ENCODE data around the gene MBNL2. TPM values are rescaled to one million over a fixed set of nuclear protein-coding genes. Genes with fewer than 3 reads are reported as not detected.

The MBNL2 gene
- total and polyA plus RNA-seq, 2 of the 4 experiments (the other 2 are of a cell fraction), result 26.9 to 103 TPM

GRCh38 chr13:97282705-97283104 is 60.6 kb downstream of the MBNL2 start:
- H2AK5ac ChIP-seq (ENCODE audit: low read depth, low read length), result peak overlapping the region; percentile 61; the same call in 1 of the 2 replicates
- H3K27ac ChIP-seq (ENCODE audit: insufficient read depth, low read length), result no peak overlapping the region
- H2BK15ac ChIP-seq (ENCODE audit: low read depth, low read length), result no peak overlapping the region
- H2BK5ac ChIP-seq (ENCODE audit: low read depth, low read length, poor library complexity, severe bottlenecking), result no peak overlapping the region
- WGBS, 2 experiments (ENCODE audit: extremely low coverage in 2 of 2, insufficient read length in 1 of 2), result 86% methylated on average over 4 of the region's 4 CpGs; no CpG with 5 or more reads in 1 of the 2 experiments
- no peak overlapping the region for H3K4me2 ChIP-seq (ENCODE audit: low read depth, low read length)
- peak overlapping the region; percentile 40; the same call in 1 of the 2 replicates for H3K4ac ChIP-seq (ENCODE audit: low read depth, low read length)
- no peaks in the 10 kb centered on the region for H3K27me3 ChIP-seq (ENCODE audit: control insufficient read depth, insufficient read depth, low read length)
- no peak overlapping the region for H4K5ac ChIP-seq (ENCODE audit: low read depth, low read length)
- H4K91ac ChIP-seq (ENCODE audit: insufficient read depth, low read depth, low read length), result no peak overlapping the region
- H3K4me3 ChIP-seq (ENCODE audit: insufficient read depth, low read depth, low read length), result no peak overlapping the region
- BruUV-seq (replicated peaks), result no TSS peak
- H2AFZ ChIP-seq (replicated peaks; ENCODE audit: low read length, poor library complexity), result no peak overlapping the region
- no peak for ATAC-seq (ENCODE audit: low read depth)
- H3K56ac ChIP-seq (ENCODE audit: extremely low read depth, insufficient read depth, low read length), result no peak overlapping the region
- peaks cover 7% of the 10 kb centered on the region; the same call in 1 of the 2 replicates for H3K36me3 ChIP-seq (ENCODE audit: control insufficient read depth, insufficient read depth, low read length)
- peak overlapping the region; percentile 20; the same call in 1 of the 2 replicates for H2BK120ac ChIP-seq (ENCODE audit: low read depth, low read length)
- H4K20me1 ChIP-seq (ENCODE audit: insufficient read depth, low read length), result peaks cover 65% of the 10 kb centered on the region
- H3K9me1 ChIP-seq (ENCODE audit: insufficient read depth, low read length), result peaks cover 41% of the 10 kb centered on the region
- peaks cover 40 to 79% of the 10 kb centered on the region in 2 experiments for H3K79me1 ChIP-seq (ENCODE audit: low read depth in 1 of 2, low read length in 2 of 2)
- no peak overlapping the region for H3K9ac ChIP-seq (ENCODE audit: low read depth, low read length)
- DNase-seq, result no peak
- peak overlapping the region; percentile 17 for H3K14ac ChIP-seq (replicated peaks; ENCODE audit: low read depth, low read length)
- no peak overlapping the region for H3K18ac ChIP-seq (ENCODE audit: low read depth, low read length)
- TF ChIP-seq RAD21 (IDR thresholded peaks at IDR 0.05; ENCODE audit: low read length), result no peak
- TF ChIP-seq RFX5 (IDR thresholded peaks at IDR 0.05; ENCODE audit: low read depth, low read length), result no peak
- TF ChIP-seq CHD1 (IDR thresholded peaks at IDR 0.05; ENCODE audit: low read depth, low read length), result no peak
- no peak for TF ChIP-seq RCOR1 (IDR thresholded peaks at IDR 0.05; ENCODE audit: insufficient replicate concordance, low read length)
- H2AK9ac ChIP-seq (replicated peaks; ENCODE audit: low read depth, low read length, poor library complexity), result peak overlapping the region; percentile 23
- in situ Hi-C loops (cut with MboI; ENCODE audit: low sequenced_read_pairs) (no loop called here), intact Hi-C loops (cut with micrococcal nuclease) (no loop called here), dilution Hi-C loops (cut with HindIII; ENCODE audit: low sequenced_read_pairs, unreplicated experiment) (no loop called here)
- CTCF ChIA-PET, result no interaction called here
- H2BK20ac ChIP-seq (ENCODE audit: low read depth, low read length), result 0 out of 2 replicates have a peak overlapping the region, but pooled peaks have one; percentile 24
- peak overlapping the region in 1 of 2 experiments; percentile 20; a peak in 1 of 4 replicates for H4K8ac ChIP-seq (ENCODE audit: low read depth in 2 of 2, low read length in 2 of 2)
- H3K4me1 ChIP-seq (ENCODE audit: control insufficient read depth, insufficient read depth, low read length), result peaks cover 28% of the 10 kb centered on the region
- POLR2A ChIA-PET (ENCODE audit: unreplicated experiment), result no interaction called here
- H3K23ac ChIP-seq (ENCODE audit: low read depth, low read length), result 0 out of 2 replicates have a peak overlapping the region, but pooled peaks have one; percentile 8
- no peaks in the 10 kb centered on the region for H3K9me3 ChIP-seq (ENCODE audit: control insufficient read depth, insufficient read depth, low read length)

All from IMR-90 (cell line).